Glutamatergic neuron (in vitro differentiated cells): ENCODE measurements around the gene SYNRG. TPM values are rescaled to one million over a fixed set of nuclear protein-coding genes. Genes with fewer than 3 reads are reported as not detected.
A peak's percentile ranks its signal among the peaks of the same experiment; 100 is the strongest.

Source experiments
- DNase-seq: peaks from one replicate; pipeline ENCODE4 v3.0.0; 2022
- H3K27ac Mint-ChIP-seq: one replicate; pipeline ENCODE4 v1.8.0; 2020; ENCODE audit warnings: mild to moderate bottlenecking, mixed read lengths, inconsistent platforms; ENCODE audit not compliant: unreplicated experiment
- H3K27me3 Mint-ChIP-seq: one replicate; pipeline ENCODE4 v1.8.0; 2020; ENCODE audit warnings: mild to moderate bottlenecking, moderate library complexity, mixed read lengths, inconsistent platforms; ENCODE audit not compliant: unreplicated experiment
- H3K36me3 Mint-ChIP-seq: one replicate; pipeline ENCODE4 v1.8.0; 2020; ENCODE audit warnings: mild to moderate bottlenecking, mixed read lengths, inconsistent platforms; ENCODE audit not compliant: unreplicated experiment
- H3K4me1 Mint-ChIP-seq: one replicate; pipeline ENCODE4 v1.8.0; 2020; ENCODE audit warnings: mild to moderate bottlenecking, low read depth, mixed read lengths, inconsistent platforms; ENCODE audit not compliant: unreplicated experiment
- H3K4me3 Mint-ChIP-seq: one replicate; pipeline ENCODE4 v1.8.0; 2020; ENCODE audit warnings: mild to moderate bottlenecking, mixed read lengths, inconsistent platforms; ENCODE audit not compliant: unreplicated experiment
- H3K9me3 Mint-ChIP-seq: one replicate; pipeline ENCODE4 v1.8.0; 2020; ENCODE audit warnings: mild to moderate bottlenecking, moderate library complexity, mixed read lengths, inconsistent platforms; ENCODE audit not compliant: unreplicated experiment
- total RNA-seq: library from RNA; stranded (reverse); fragmentation: NEBNext Ultra II Directional; extraction: Animal tissue kit (Norgen Biotek cat#: 25700); gene quantifications from one replicate; pipeline ENCODE4 v1.2.1, GENCODE V29; 2021; ENCODE audit not compliant: unreplicated experiment
- TF ChIP-seq, protein P1 (sequence below): fragments of 200-600 bp; sonication (generic); IDR thresholded peaks from one replicate; pipeline ENCODE4 v1.5.0; 2021; ENCODE audit not compliant: partially characterized antibody, unreplicated experiment

The SYNRG gene
- total RNA-seq, 1 donor from 2014 or later, result 65.8 TPM

DNA sequence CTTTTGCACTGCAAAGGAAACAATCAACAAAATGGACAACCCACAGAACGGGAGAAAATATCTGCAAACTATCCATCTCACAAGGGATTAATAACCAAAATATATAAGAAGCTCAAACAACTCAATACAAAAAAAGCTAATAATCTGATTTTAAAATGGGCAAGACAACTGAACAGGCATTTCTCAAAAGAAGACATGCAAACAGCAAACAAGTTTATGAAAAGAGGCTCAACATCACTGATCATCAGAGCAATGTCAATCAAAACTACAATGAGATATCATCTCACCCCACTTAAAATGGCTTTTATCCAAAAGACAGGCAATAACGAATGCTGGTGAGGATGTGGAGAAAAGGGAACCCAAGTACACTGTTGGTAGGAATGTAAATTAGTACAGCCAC is 34.8 kb downstream of the SYNRG start:
- H3K27me3 Mint-ChIP-seq, result peaks cover 1% of the 10 kb centered on the region
- no peak overlapping the region for H3K27ac Mint-ChIP-seq
- DNase-seq, result no peak
- TF ChIP-seq, protein P1, sequence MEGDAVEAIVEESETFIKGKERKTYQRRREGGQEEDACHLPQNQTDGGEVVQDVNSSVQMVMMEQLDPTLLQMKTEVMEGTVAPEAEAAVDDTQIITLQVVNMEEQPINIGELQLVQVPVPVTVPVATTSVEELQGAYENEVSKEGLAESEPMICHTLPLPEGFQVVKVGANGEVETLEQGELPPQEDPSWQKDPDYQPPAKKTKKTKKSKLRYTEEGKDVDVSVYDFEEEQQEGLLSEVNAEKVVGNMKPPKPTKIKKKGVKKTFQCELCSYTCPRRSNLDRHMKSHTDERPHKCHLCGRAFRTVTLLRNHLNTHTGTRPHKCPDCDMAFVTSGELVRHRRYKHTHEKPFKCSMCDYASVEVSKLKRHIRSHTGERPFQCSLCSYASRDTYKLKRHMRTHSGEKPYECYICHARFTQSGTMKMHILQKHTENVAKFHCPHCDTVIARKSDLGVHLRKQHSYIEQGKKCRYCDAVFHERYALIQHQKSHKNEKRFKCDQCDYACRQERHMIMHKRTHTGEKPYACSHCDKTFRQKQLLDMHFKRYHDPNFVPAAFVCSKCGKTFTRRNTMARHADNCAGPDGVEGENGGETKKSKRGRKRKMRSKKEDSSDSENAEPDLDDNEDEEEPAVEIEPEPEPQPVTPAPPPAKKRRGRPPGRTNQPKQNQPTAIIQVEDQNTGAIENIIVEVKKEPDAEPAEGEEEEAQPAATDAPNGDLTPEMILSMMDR, result no peak
- peaks cover 4% of the 10 kb centered on the region for H3K9me3 Mint-ChIP-seq
- no peak overlapping the region for H3K4me3 Mint-ChIP-seq
- no peaks in the 10 kb centered on the region for H3K4me1 Mint-ChIP-seq
- H3K36me3 Mint-ChIP-seq, result peaks cover 18% of the 10 kb centered on the region

DNA sequence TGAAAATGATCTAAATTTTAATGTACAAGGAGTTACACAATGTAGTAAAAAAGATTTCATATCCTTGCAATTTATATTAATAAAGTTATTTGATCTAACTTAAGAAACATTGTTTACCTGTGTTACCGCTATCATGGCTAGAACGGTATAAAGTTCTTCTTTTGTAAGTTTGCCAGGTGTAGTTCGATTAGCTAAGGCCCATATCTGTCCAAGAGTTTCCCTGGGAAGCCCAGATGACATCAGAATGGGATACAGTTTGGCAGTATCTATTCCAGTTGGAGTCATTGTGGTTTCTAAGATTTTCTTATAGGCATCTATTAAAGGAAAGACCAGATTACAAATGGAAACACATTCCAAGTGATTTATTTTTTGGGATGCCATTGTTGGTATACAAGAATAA is 37.5 kb downstream of the SYNRG start:
- H3K36me3 Mint-ChIP-seq, result peaks cover 24% of the 10 kb centered on the region
- H3K4me1 Mint-ChIP-seq, result peaks cover 6% of the 10 kb centered on the region
- TF ChIP-seq, protein P1, result no peak
- peaks cover 4% of the 10 kb centered on the region for H3K9me3 Mint-ChIP-seq
- no peak for DNase-seq
- peaks cover 1% of the 10 kb centered on the region for H3K27me3 Mint-ChIP-seq
- no peak overlapping the region for H3K27ac Mint-ChIP-seq
- no peak overlapping the region for H3K4me3 Mint-ChIP-seq

DNA sequence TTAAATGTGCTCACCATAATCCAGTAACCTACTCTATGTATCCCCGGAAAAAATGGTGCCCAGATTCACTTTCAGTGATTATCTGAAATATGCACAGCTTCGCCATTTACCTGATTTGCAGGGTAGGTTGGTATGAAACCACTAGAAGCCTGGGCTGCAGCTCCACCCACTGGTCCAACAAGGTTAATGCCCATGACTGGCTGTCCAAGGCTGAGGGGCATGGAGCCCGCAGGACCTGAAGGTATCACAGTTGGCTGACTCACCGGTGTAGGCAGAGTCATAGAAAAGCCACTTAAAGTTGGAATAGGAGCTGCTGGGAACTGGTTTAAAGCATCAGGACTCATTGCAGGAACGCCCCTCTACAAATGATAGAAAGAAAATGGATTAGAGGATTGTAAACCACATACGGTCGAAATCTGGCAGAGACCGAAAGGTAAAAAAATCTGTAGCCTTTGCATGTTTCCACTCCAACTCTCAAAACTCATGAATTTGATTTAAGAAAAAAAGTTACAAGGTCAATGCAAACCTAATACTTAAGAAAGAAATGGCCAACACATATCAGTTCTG is 38.6 kb downstream of the SYNRG start:
- Mint-ChIP-seq H3K27ac (no peak overlapping the region), H3K36me3 (peaks cover 25% of the 10 kb centered on the region), H3K4me3 (no peak overlapping the region), H3K27me3 (peaks cover 1% of the 10 kb centered on the region), H3K9me3 (peaks cover 4% of the 10 kb centered on the region), H3K4me1 (peaks cover 8% of the 10 kb centered on the region)
- TF ChIP-seq, protein P1, result peak; percentile 52
- peak; percentile 62 for DNase-seq

DNA sequence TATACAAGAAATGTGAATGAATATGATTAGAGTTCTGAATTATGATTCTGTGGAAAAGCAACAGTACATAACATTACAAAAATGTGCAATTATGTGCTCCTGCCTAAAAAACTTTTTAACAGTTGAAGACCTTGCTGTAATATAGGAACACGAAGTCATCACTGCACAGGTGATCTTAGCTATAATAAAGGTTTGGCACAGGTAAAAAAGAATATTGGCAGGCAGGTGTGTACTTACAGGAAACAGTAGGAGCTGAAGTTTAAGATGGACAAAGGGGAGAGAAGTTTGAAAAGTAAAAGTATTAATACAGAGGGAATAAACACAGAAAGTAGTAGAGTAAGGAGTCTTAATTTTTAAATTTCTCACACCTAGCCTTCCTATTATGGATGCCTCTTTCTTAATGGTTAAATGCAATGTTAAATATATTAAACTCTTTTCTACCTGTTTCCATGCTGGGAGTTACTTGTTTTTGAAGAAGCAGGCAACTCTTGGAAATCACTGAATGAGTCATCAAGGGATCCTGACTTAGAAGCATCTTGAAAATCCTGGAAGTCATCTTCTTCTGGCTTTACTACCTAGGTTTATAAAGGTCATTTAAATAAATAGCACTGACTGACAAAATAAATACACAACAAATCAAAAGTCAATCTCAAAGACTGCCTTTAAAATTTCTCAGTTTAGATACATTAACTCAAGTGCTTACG is 40.7 kb downstream of the SYNRG start:
- Mint-ChIP-seq H3K4me1 (peaks cover 8% of the 10 kb centered on the region), H3K27me3 (peaks cover 1% of the 10 kb centered on the region), H3K27ac (no peak overlapping the region), H3K9me3 (peaks cover 4% of the 10 kb centered on the region), H3K36me3 (peaks cover 22% of the 10 kb centered on the region), H3K4me3 (no peak overlapping the region)
- TF ChIP-seq, protein P1, result no peak
- DNase-seq, result no peak

DNA sequence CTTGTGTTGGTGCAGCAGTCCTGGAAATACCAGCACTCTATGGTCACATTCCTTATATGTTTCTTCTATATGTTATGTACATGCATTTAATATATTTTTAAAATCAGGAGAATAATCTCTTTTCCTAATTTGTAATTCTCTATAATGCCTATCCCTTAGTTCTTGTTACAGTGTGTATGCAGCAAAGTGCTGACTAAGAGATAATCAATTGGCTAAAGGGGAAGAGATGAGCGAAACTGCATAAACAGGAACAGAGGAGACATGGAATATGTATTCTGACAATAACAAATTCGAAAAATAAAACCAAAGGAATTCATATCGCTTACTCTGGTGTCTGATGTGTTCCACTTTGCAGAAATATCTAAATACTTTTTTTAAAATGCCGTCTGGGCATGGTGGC is 41.7 kb downstream of the SYNRG start:
- no peak overlapping the region for H3K4me3 Mint-ChIP-seq

More for the DNA sequence above, 41.7 kb downstream of the SYNRG start:
- Mint-ChIP-seq H3K4me1 (peaks cover 8% of the 10 kb centered on the region), H3K27ac (no peak overlapping the region), H3K9me3 (peaks cover 2% of the 10 kb centered on the region), H3K27me3 (peaks cover 1% of the 10 kb centered on the region), H3K36me3 (peaks cover 20% of the 10 kb centered on the region)
- TF ChIP-seq, protein P1, result no peak
- DNase-seq, result no peak
